ENCODE data around the gene HIF1AN. TPM values are rescaled to one million over a fixed set of nuclear protein-coding genes. Genes with fewer than 3 reads are reported as not detected.

The HIF1AN gene
- total RNA-seq, 4 donors from 2014 or later: 11.0 to 23.2 (median 18.1) TPM

GRCh38 chr10:100509241-100509840, 26.4 kb upstream of the HIF1AN start:
- no peak for TF ChIP-seq CTCF (IDR thresholded peaks at IDR 0.05; ENCODE audit: low read depth)

GRCh38 chr10:100510533-100511308, 25.0 kb upstream of the HIF1AN start:
- no peak for TF ChIP-seq CTCF (IDR thresholded peaks at IDR 0.05; ENCODE audit: low read depth)

GRCh38 chr10:100515612-100516011, 20.1 kb upstream of the HIF1AN start:
- TF ChIP-seq CTCF (IDR thresholded peaks at IDR 0.05; ENCODE audit: low read depth): no peak

GRCh38 chr10:100516847-100517246, 18.9 kb upstream of the HIF1AN start:
- TF ChIP-seq CTCF (IDR thresholded peaks at IDR 0.05; ENCODE audit: low read depth): no peak

- TF ChIP-seq CTCF (IDR thresholded peaks at IDR 0.05; ENCODE audit: low read depth): no peak
These were observed 16.9 kb upstream of the HIF1AN start for GRCh38 chr10:100518761-100519241.

GRCh38 chr10:100519311-100520051, 16.3 kb upstream of the HIF1AN start, which contains the start of gene SEC31B:
Gene SEC31B, minus strand, starts transcription at chr10:100519861. Its CDS starts 2,909 bp downstream, at chr10:100516952.
- TF ChIP-seq CTCF (IDR thresholded peaks at IDR 0.05; ENCODE audit: low read depth): no peak

GRCh38 chr10:100520811-100521210, 14.9 kb upstream of the HIF1AN start:
- TF ChIP-seq CTCF (IDR thresholded peaks at IDR 0.05; ENCODE audit: low read depth): no peak
